Hematopoietic multipotent progenitor cell treated with erythropoietin and hydrocortisone succinate and interleukin-3 and kit ligand, for 8 days (in vitro differentiated cells): Measurements from ENCODE around the gene ABCF1.

ENCODE experiments used
- DNase-seq: peaks from one replicate; pipeline ENCODE4 v3.0.0-alpha.2; 2015

ABCF1 gene

GRCh38 chr6:30640481-30640880, 69.2 kb downstream of the ABCF1 start:
- peak; percentile 46 for DNase-seq

- no peak for DNase-seq
These were observed 69.8 kb downstream of the ABCF1 start for GRCh38 chr6:30641048-30641447.
